Activated effector memory CD4-positive, alpha-beta T cell treated with anti-CD3 and anti-CD28 coated beads, Interleukin-2, amount 50 U/mL, for 16 hours (primary cell): Measurements from ENCODE around the gene ADAM22.
"Not testable (repeated sequence)": the region's sequence is repeated elsewhere in the genome, so short reads cannot be mapped to it uniquely, and the experiment has no call there.

Experiments used
- DNase-seq: peaks from one replicate; pipeline ENCODE4 v3.0.0-alpha.2; 2020

The ADAM22 gene

GRCh38 chr7:88111140-88111743 is 177.2 kb downstream of the ADAM22 start:
- DNase-seq: no peak

- DNase-seq: no peak
Measured at GRCh38 chr7:88111954-88112471, 178.0 kb downstream of the ADAM22 start.

- DNase-seq: no peak
Measured at GRCh38 chr7:88115258-88115796, 181.3 kb downstream of the ADAM22 start.

- no peak for DNase-seq
Measured at GRCh38 chr7:88115816-88116215, 181.8 kb downstream of the ADAM22 start.

- no peak for DNase-seq
Measured at GRCh38 chr7:88116235-88116795, 182.3 kb downstream of the ADAM22 start.

GRCh38 chr7:88117325-88117724 is 183.3 kb downstream of the ADAM22 start:
- DNase-seq: no peak

- no peak for DNase-seq
Measured at GRCh38 chr7:88121335-88121734, 187.3 kb downstream of the ADAM22 start.

- no peak for DNase-seq
Measured at GRCh38 chr7:88127637-88128290, 193.7 kb downstream of the ADAM22 start.

GRCh38 chr7:88132725-88133124 is 198.7 kb downstream of the ADAM22 start:
- DNase-seq: no peak

- no peak for DNase-seq
Measured at GRCh38 chr7:88140947-88141346, 206.9 kb downstream of the ADAM22 start.

GRCh38 chr7:88141479-88141878 is 207.4 kb downstream of the ADAM22 start:
- DNase-seq: no peak

GRCh38 chr7:88141953-88142352 is 207.9 kb downstream of the ADAM22 start:
- no peak for DNase-seq

GRCh38 chr7:88146616-88147015 is 212.6 kb downstream of the ADAM22 start:
- no peak for DNase-seq

- no peak for DNase-seq
Measured at GRCh38 chr7:88147341-88147740, 213.3 kb downstream of the ADAM22 start.

GRCh38 chr7:88147949-88148348 is 213.9 kb downstream of the ADAM22 start:
- DNase-seq: no peak

GRCh38 chr7:88150033-88150432 is 216.0 kb downstream of the ADAM22 start:
- DNase-seq: no peak

- no peak for DNase-seq
Measured at GRCh38 chr7:88151119-88151790, 217.2 kb downstream of the ADAM22 start.

- DNase-seq: no peak
Measured at GRCh38 chr7:88153378-88153777, 219.3 kb downstream of the ADAM22 start.

GRCh38 chr7:88155756-88156155 is 221.7 kb downstream of the ADAM22 start:
- DNase-seq: no peak

GRCh38 chr7:88156356-88156755 is 222.3 kb downstream of the ADAM22 start:
- DNase-seq: no peak

GRCh38 chr7:88159741-88160140 is 225.7 kb downstream of the ADAM22 start:
- DNase-seq: not testable (repeated sequence)

GRCh38 chr7:88165697-88166096 is 231.6 kb downstream of the ADAM22 start:
- no peak for DNase-seq

GRCh38 chr7:88167223-88167622 is 233.2 kb downstream of the ADAM22 start:
- no peak for DNase-seq
